ENCODE results near the gene ZBTB7C. TPM values are rescaled to one million over a fixed set of nuclear protein-coding genes. Genes with fewer than 3 reads are reported as not detected.
A peak's percentile ranks its signal among the peaks of the same experiment; 100 is the strongest.

The ZBTB7C gene
- total and polyA plus RNA-seq, 9 donors, result 1.5 to 26.6 (median 15.7) TPM

DNA sequence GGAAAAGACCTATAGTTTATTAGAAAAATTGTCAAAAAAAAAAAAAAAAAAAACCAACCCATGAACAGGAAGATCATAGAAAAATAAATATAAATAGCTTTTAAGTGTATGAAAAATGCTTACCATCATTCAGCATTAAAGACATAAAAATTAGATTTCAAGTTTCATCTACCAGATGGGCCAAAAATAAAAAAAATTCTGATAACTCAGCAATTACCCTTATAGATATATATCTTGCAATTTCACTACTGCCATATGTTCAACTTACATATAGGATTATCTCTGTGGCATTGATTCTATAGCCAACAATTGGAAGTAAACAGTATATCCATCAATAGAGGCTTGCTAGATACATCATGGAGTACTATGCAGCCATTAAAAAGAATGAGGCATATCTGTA lies 352.2 kb downstream of the ZBTB7C start:
- no peak for DNase-seq
- Histone ChIP-seq H3K27ac (no peak overlapping the region), H3K27me3 (no peaks in the 10 kb centered on the region), H3K36me3 (no peaks in the 10 kb centered on the region), H3K9me3 (no peaks in the 10 kb centered on the region), H3K4me3 (no peak overlapping the region), H3K4me1 (ENCODE audit: insufficient read depth) (peaks cover 14% of the 10 kb centered on the region)
- TF ChIP-seq, protein P1, sequence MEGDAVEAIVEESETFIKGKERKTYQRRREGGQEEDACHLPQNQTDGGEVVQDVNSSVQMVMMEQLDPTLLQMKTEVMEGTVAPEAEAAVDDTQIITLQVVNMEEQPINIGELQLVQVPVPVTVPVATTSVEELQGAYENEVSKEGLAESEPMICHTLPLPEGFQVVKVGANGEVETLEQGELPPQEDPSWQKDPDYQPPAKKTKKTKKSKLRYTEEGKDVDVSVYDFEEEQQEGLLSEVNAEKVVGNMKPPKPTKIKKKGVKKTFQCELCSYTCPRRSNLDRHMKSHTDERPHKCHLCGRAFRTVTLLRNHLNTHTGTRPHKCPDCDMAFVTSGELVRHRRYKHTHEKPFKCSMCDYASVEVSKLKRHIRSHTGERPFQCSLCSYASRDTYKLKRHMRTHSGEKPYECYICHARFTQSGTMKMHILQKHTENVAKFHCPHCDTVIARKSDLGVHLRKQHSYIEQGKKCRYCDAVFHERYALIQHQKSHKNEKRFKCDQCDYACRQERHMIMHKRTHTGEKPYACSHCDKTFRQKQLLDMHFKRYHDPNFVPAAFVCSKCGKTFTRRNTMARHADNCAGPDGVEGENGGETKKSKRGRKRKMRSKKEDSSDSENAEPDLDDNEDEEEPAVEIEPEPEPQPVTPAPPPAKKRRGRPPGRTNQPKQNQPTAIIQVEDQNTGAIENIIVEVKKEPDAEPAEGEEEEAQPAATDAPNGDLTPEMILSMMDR (IDR thresholded peaks at IDR 0.05), result no peak
- no peak for TF ChIP-seq POLR2A (IDR thresholded peaks at IDR 0.05)
- TF ChIP-seq EP300 (IDR thresholded peaks at IDR 0.05), result no peak
- intact Hi-C loops (cut with DNase I), result no loop called here

DNA sequence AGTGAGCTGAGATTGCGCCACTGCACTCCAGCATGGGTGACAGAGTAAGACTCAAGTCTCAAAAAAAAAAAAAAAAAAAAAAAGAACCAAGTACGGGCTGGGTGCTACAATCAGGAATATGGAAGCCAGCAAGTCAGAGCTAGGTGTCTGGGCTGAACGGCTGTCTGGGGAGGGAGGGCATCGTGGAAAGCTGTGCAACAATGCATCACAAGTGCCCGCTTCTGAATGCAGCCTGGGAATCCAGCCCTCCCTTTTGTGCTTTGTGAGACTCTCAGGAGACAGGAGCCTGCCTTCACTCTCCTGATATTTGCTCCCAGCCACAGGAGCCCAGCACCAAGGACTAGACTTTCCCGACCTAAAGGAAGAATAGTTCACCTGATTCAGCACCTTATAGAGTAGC lies 353.8 kb downstream of the ZBTB7C start:
- Histone ChIP-seq H3K4me1 (ENCODE audit: insufficient read depth) (peaks cover 14% of the 10 kb centered on the region), H3K27ac (no peak overlapping the region), H3K9me3 (no peaks in the 10 kb centered on the region), H3K4me3 (no peak overlapping the region), H3K36me3 (no peaks in the 10 kb centered on the region), H3K27me3 (no peaks in the 10 kb centered on the region)
- WGBS, 3 donors, result 89 to 94% (median 90%) methylated on average over 6 of the region's 6 CpGs
- peak in 1 of 5 donors; percentile 17 for DNase-seq
- intact Hi-C loops (cut with DNase I), result no loop called here
- TF ChIP-seq, protein P1 (IDR thresholded peaks at IDR 0.05), result no peak
- no peak for TF ChIP-seq POLR2A (IDR thresholded peaks at IDR 0.05)
- no peak for TF ChIP-seq EP300 (IDR thresholded peaks at IDR 0.05)

DNA sequence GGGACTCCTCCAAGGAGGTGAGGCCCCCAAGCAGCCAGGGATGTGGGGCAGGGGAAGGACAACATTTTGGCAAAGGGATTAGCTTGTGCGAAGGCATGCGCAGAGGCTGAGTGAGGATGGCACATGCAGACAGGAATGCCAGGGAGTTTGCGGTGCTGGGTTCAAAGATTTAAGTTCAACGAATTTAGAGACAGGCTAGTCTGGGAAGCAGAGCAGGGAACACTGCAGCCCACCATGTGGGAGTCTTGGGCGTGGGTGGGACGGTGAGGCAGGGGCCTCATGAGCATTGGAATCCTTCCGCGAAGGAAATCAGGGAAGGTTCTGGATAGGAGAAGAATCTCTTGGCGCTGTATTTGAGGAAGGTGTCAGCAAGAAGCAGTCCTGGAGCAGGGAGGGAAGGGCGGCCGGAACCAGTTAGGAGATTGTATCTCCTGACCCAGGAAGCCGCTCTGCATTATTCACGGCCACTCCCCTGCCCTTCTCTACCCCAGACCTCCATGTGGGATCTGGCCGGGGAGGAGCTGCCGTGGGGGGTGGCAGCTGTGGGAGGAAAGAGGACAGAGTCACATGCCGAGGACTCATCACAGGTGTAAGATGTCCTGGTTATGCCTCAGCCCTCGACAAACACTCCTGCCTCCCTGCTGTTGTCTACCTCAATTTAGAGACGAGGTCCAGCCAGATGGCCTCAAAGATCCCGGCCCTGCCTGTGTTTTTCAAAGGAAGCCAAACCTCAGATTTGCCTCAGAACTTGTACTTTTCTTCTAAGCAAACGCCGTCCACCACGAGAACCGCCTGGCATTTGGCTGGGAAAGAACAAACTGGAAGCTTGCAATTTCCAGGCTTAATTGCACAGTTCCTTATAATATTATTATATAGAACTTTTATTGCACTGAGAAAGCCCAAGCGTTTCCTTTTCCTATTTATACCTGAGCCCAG lies 355.0 kb downstream of the ZBTB7C start:
- TF ChIP-seq EP300 (IDR thresholded peaks at IDR 0.05), result no peak
- TF ChIP-seq, protein P1 (IDR thresholded peaks at IDR 0.05), result no peak
- no peak for TF ChIP-seq POLR2A (IDR thresholded peaks at IDR 0.05)
- intact Hi-C loops (cut with DNase I), result no loop called here
- Histone ChIP-seq H3K36me3 (no peaks in the 10 kb centered on the region), H3K4me1 (ENCODE audit: insufficient read depth) (peaks cover 10% of the 10 kb centered on the region), H3K9me3 (no peaks in the 10 kb centered on the region), H3K27me3 (no peaks in the 10 kb centered on the region), H3K27ac (no peak overlapping the region), H3K4me3 (no peak overlapping the region)
- peak in 1 of 5 donors; percentile 40 for DNase-seq
- WGBS, 3 donors, result 60 to 65% (median 61%) methylated on average over 24 of the region's 24 CpGs

DNA sequence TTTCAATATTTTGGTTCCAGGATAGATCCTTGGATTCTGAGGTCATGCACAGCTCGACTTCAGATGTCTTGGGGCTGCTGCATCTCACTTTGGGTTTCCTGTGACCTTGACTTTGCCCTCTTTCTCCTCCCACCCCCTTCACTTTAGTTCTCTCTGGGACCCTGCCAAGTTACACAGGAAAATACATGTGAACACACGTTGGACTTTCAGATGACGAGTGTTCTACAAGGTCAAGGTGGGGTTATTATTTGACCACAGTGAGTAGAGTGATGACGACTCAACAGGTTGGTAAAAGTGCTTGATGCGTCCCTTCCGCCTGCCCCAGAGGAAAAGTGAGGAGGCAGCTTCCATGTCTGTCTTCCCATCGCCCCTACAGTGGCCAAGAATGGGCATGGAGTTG lies 356.3 kb downstream of the ZBTB7C start:
- 57 to 67% (median 60%) methylated on average over 7 of the region's 7 CpGs for WGBS, 3 donors
- Histone ChIP-seq H3K27ac (no peak overlapping the region), H3K4me3 (no peak overlapping the region), H3K4me1 (ENCODE audit: insufficient read depth) (peaks cover 10% of the 10 kb centered on the region), H3K36me3 (no peaks in the 10 kb centered on the region), H3K9me3 (no peaks in the 10 kb centered on the region), H3K27me3 (no peaks in the 10 kb centered on the region)
- intact Hi-C loops (cut with DNase I), result no loop called here
- peak in 1 of 5 donors; percentile 37 for DNase-seq
- TF ChIP-seq, protein P1 (IDR thresholded peaks at IDR 0.05), result no peak
- TF ChIP-seq POLR2A (IDR thresholded peaks at IDR 0.05) (no peak), EP300 (IDR thresholded peaks at IDR 0.05) (no peak)
